HEK293 (cell line): ENCODE results near the gene HMCN2.

Experiments used
- CTCF ChIA-PET: fragments of 350-600 bp; formaldehyde crosslinking; extraction: SDS; loops from one replicate; lab custom pipeline; 2021; ENCODE audit warnings: antibody characterized with exemption; lab: Yijun Ruan, JAX
- POLR2A ChIA-PET: fragments of 300-600 bp; formaldehyde crosslinking; extraction: SDS; loops from one replicate; lab custom pipeline; 2020; ENCODE audit warnings: antibody characterized with exemption, inconsistent platforms; lab: Yijun Ruan, JAX
- H3K27ac ChIP-seq: fragments of 200-500 bp; sonication (Bioruptor generic); 2 replicates; pipeline ENCODE4 v1.5.1; 2014; ENCODE audit warnings: low read depth, low read length, control low read depth, inconsistent platforms; ENCODE audit errors: extremely low read depth
- H3K36me3 ChIP-seq, 2 experiments: fragments of 200-500 bp in 1 of 2; sonication (Bioruptor generic) in 1 of 2; 1 replicate in 1 of 2; 2 replicates in 1 of 2; pipeline ENCODE4 v1.5.1; 2014 to 2017; ENCODE audit warnings: inconsistent platforms in 2 of 2, low read length in 2 of 2; ENCODE audit not compliant: control insufficient read depth in 2 of 2, insufficient read depth in 1 of 2
- H3K4me1 ChIP-seq: fragments of 200-500 bp; sonication (Bioruptor generic); 2 replicates; pipeline ENCODE4 v1.5.1; 2014; ENCODE audit warnings: mild to moderate bottlenecking, low read length, inconsistent platforms; ENCODE audit not compliant: control insufficient read depth, insufficient read depth
- H3K4me3 ChIP-seq: 2 replicates; pipeline ENCODE4 v1.5.1; 2011; ENCODE audit warnings: low read depth, mild to moderate bottlenecking, control low read depth, low read length, moderate library complexity
- H3K9me3 ChIP-seq: fragments of 200-500 bp; sonication (Bioruptor generic); 2 replicates; pipeline ENCODE4 v1.5.1; 2014; ENCODE audit warnings: low read depth, low read length, inconsistent platforms; ENCODE audit not compliant: control insufficient read depth, insufficient read depth
- BCL11A ChIP-seq: fragments of 450-650 bp; formaldehyde crosslinking; IDR thresholded peaks from 2 replicates; pipeline ENCODE4 v1.5.1; 2016; ENCODE audit warnings: low read depth, missing biosample characterization, missing genetic modification characterization
- BCL6B ChIP-seq: fragments of 450-650 bp; formaldehyde crosslinking; IDR thresholded peaks from 2 replicates; pipeline ENCODE4 v1.5.1; 2017; ENCODE audit warnings: missing biosample characterization, missing genetic modification characterization
- CTCF ChIP-seq: fragments of 450-650 bp; formaldehyde crosslinking; IDR thresholded peaks from 2 replicates; pipeline ENCODE4 v1.5.1; 2016; ENCODE audit warnings: missing biosample characterization, missing genetic modification characterization
- GLIS1 ChIP-seq: fragments of 450-650 bp; formaldehyde crosslinking; IDR thresholded peaks from 2 replicates; pipeline ENCODE4 v1.5.1; 2016; ENCODE audit warnings: missing biosample characterization, missing genetic modification characterization
- GLIS2 ChIP-seq: fragments of 450-650 bp; formaldehyde crosslinking; IDR thresholded peaks from 2 replicates; pipeline ENCODE4 v1.5.1; 2016; ENCODE audit warnings: missing biosample characterization, missing genetic modification characterization
- HOXD13 ChIP-seq: sonication (generic); formaldehyde crosslinking; IDR thresholded peaks from 2 replicates; pipeline ENCODE4 v1.8.0; 2022; ENCODE audit warnings: missing genetic modification reagents, borderline replicate concordance
- PRDM10 ChIP-seq: fragments of 450-650 bp; formaldehyde crosslinking; IDR thresholded peaks from 2 replicates; pipeline ENCODE4 v1.5.1; 2016; ENCODE audit warnings: missing biosample characterization, missing genetic modification characterization
- ZIC2 ChIP-seq: fragments of 450-650 bp; formaldehyde crosslinking; IDR thresholded peaks from 2 replicates; pipeline ENCODE4 v1.5.1; 2016; ENCODE audit warnings: missing biosample characterization, missing genetic modification characterization
- ZNF146 ChIP-seq: fragments of 450-650 bp; formaldehyde crosslinking; IDR thresholded peaks from 2 replicates; pipeline ENCODE4 v1.5.1; 2016; ENCODE audit warnings: missing biosample characterization, missing genetic modification characterization
- ZNF174 ChIP-seq: fragments of 450-650 bp; formaldehyde crosslinking; IDR thresholded peaks from 2 replicates; pipeline ENCODE4 v1.5.0; 2017; ENCODE audit warnings: missing biosample characterization, mild to moderate bottlenecking, missing genetic modification characterization
- ZNF184 ChIP-seq: fragments of 450-650 bp; IDR thresholded peaks from 2 replicates; pipeline ENCODE4 v1.5.1; 2018; ENCODE audit warnings: missing biosample characterization, mild to moderate bottlenecking, missing genetic modification characterization
- ZNF366 ChIP-seq: fragments of 450-650 bp; formaldehyde crosslinking; conservative IDR thresholded peaks from 2 replicates; pipeline ENCODE4 v1.5.1; 2016; ENCODE audit warnings: missing biosample characterization, missing genetic modification characterization
- ZNF513 ChIP-seq: fragments of 450-650 bp; IDR thresholded peaks from 2 replicates; pipeline ENCODE4 v1.5.1; 2018; ENCODE audit warnings: missing biosample characterization, missing genetic modification characterization
- ZNF768 ChIP-seq: fragments of 450-650 bp; formaldehyde crosslinking; IDR thresholded peaks from 2 replicates; pipeline ENCODE4 v1.5.1; 2018; ENCODE audit warnings: missing biosample characterization, mild to moderate bottlenecking, missing genetic modification characterization

The HMCN2 gene

GRCh38 chr9:130334915-130335314 is 69.4 kb downstream of the HMCN2 start:
- Histone ChIP-seq H3K9me3 (no peaks in the 10 kb centered on the region), H3K4me3 (no peak overlapping the region), H3K36me3 (no peaks in the 10 kb centered on the region), H3K4me1 (no peaks in the 10 kb centered on the region), H3K27ac (no peak overlapping the region)
- TF ChIP-seq HOXD13 (CRISPR knock-in tag), result no peak
- TF ChIP-seq ZNF184 (tag by site-specific recombination), result no peak
- TF ChIP-seq CTCF, result no peak
- TF ChIP-seq ZNF513, result no peak
- TF ChIP-seq ZNF768 (tag by site-specific recombination), result peak; percentile 85; the same call in 1 of the 2 replicates
- no peak for TF ChIP-seq ZNF366 (tag by site-specific recombination)
- ChIA-PET CTCF (interaction anchor here (0.6 to 3.0 kb wide), 5 partner anchors 8 to 346 kb away, joined by 3 to 15 read pairs (median 4); no protein-coding TSS in a partner anchor), POLR2A (no interaction called here)

- Histone ChIP-seq H3K9me3 (no peaks in the 10 kb centered on the region), H3K4me3 (no peak overlapping the region), H3K4me1 (no peaks in the 10 kb centered on the region), H3K27ac (no peak overlapping the region), H3K36me3 (no peaks in the 10 kb centered on the region)
- ChIA-PET CTCF (interaction anchor here (1.7 to 3.0 kb wide), 3 partner anchors 9 to 230 kb away, joined by 4 to 15 read pairs (median 7); no protein-coding TSS in a partner anchor), POLR2A (no interaction called here)
- TF ChIP-seq ZNF146 (tag by site-specific recombination) (peak; percentile 98), ZNF174 (no peak), ZNF366 (tag by site-specific recombination) (0 out of 2 replicates have a peak, but pooled peaks have one; percentile 23)
Observed at GRCh38 chr9:130336027-130336610, 70.6 kb downstream of the HMCN2 start.

- Histone ChIP-seq H3K4me1 (no peaks in the 10 kb centered on the region), H3K9me3 (no peaks in the 10 kb centered on the region), H3K36me3 (no peaks in the 10 kb centered on the region), H3K27ac (no peak overlapping the region), H3K4me3 (no peak overlapping the region)
- CTCF ChIA-PET, result interaction anchor here (0.6 to 3.0 kb wide), 6 partner anchors 10 to 1038 kb away, joined by 3 to 15 read pairs (median 5); no protein-coding TSS in a partner anchor
- POLR2A ChIA-PET, result no interaction called here
- peak; percentile 47 for TF ChIP-seq ZIC2 (tag by site-specific recombination)
- no peak for TF ChIP-seq BCL6B (tag by site-specific recombination)
- TF ChIP-seq PRDM10, result no peak
- TF ChIP-seq GLIS2, result peak; percentile 36; the same call in 1 of the 2 replicates
- TF ChIP-seq BCL11A (tag by site-specific recombination), result no peak
- TF ChIP-seq GLIS1, result peak; percentile 66
Observed at GRCh38 chr9:130336885-130337284, 71.3 kb downstream of the HMCN2 start.
